GM23338 (cell line): ENCODE data around the gene TRIO. TPM values are rescaled to one million over a fixed set of nuclear protein-coding genes. Genes with fewer than 3 reads are reported as not detected.

Source experiments
- ATAC-seq: fragments of 200-7000 bp; cut with Tn5 transposase; 3 replicates; pipeline ENCODE4 v1.9.1; 2020
- DNase-seq: peaks from one replicate; pipeline ENCODE4 v3.0.0-alpha.2; 2015; ENCODE audit warnings: low spot score
- H2AFZ ChIP-seq: fragments of 200-600 bp; sonication (generic); 2 replicates; pipeline ENCODE4 v1.8.0; 2016; ENCODE audit warnings: antibody characterized with exemption, mild to moderate bottlenecking, moderate library complexity
- H3F3A ChIP-seq: fragments of 200-600 bp; sonication (generic); replicated peaks from 2 replicates; pipeline ENCODE4 v1.8.0; 2017; ENCODE audit warnings: antibody characterized with exemption, mixed run types, low read depth
- H3K27ac ChIP-seq: fragments of 200-600 bp; sonication (generic); 2 replicates; pipeline ENCODE4 v1.6.1; 2016; ENCODE audit warnings: low read depth
- H3K27me3 ChIP-seq: fragments of 200-600 bp; sonication (generic); 2 replicates; pipeline ENCODE4 v1.8.0; 2016; ENCODE audit warnings: mild to moderate bottlenecking, mixed run types, moderate library complexity; ENCODE audit not compliant: insufficient read depth
- H3K36me3 ChIP-seq: fragments of 200-600 bp; sonication (generic); 2 replicates; pipeline ENCODE4 v1.8.0; 2016; ENCODE audit warnings: mild to moderate bottlenecking; ENCODE audit not compliant: insufficient read depth
- H3K4me1 ChIP-seq: fragments of 200-600 bp; sonication (generic); 2 replicates; pipeline ENCODE4 v1.8.0; 2016; ENCODE audit warnings: mild to moderate bottlenecking, moderate library complexity; ENCODE audit not compliant: insufficient read depth
- H3K4me2 ChIP-seq: fragments of 200-600 bp; sonication (generic); 2 replicates; pipeline ENCODE4 v1.7.1; 2017; ENCODE audit warnings: mixed run types
- H3K4me3 ChIP-seq: fragments of 200-600 bp; sonication (generic); 2 replicates; pipeline ENCODE4 v1.6.1; 2016; ENCODE audit warnings: mixed run types
- H3K79me2 ChIP-seq: fragments of 200-600 bp; sonication (generic); replicated peaks from 2 replicates; pipeline ENCODE4 v1.8.0; 2017; ENCODE audit warnings: mild to moderate bottlenecking; ENCODE audit not compliant: insufficient read depth
- H3K9me2 ChIP-seq: fragments of 200-600 bp; sonication (generic); 2 replicates; pipeline ENCODE4 v1.8.0; 2017; ENCODE audit not compliant: insufficient read depth
- H4K20me1 ChIP-seq: fragments of 200-600 bp; sonication (generic); replicated peaks from 2 replicates; pipeline ENCODE4 v1.8.0; 2017; ENCODE audit warnings: mild to moderate bottlenecking; ENCODE audit not compliant: insufficient read depth
- H3K27ac Mint-ChIP-seq: 2 replicates; pipeline ENCODE4 v1.8.0; 2020; ENCODE audit warnings: inconsistent platforms, mild to moderate bottlenecking, moderate library complexity, mixed read lengths
- H3K27me3 Mint-ChIP-seq: 3 replicates; pipeline ENCODE4 v1.8.0; 2022; ENCODE audit warnings: low read depth, mild to moderate bottlenecking, moderate library complexity, mixed read lengths, inconsistent platforms; ENCODE audit not compliant: insufficient read depth, poor library complexity
- H3K36me3 Mint-ChIP-seq: 3 replicates; pipeline ENCODE4 v1.8.0; 2021; ENCODE audit warnings: low read depth, mild to moderate bottlenecking, inconsistent platforms, moderate library complexity, mixed read lengths
- H3K4me1 Mint-ChIP-seq: 3 replicates; pipeline ENCODE4 v1.8.0; 2020; ENCODE audit warnings: mild to moderate bottlenecking, inconsistent platforms, mixed read lengths
- H3K4me3 Mint-ChIP-seq: 3 replicates; pipeline ENCODE4 v1.8.0; 2021; ENCODE audit warnings: moderate library complexity, mild to moderate bottlenecking, inconsistent platforms, mixed read lengths
- H3K9me3 Mint-ChIP-seq: 3 replicates; pipeline ENCODE4 v1.8.0; 2020; ENCODE audit warnings: moderate library complexity, mild to moderate bottlenecking, inconsistent platforms, mixed read lengths
- JUNB ChIP-seq: IDR thresholded peaks from one replicate; pipeline ENCODE4 v1.6.1; 2016; ENCODE audit warnings: antibody characterized with exemption; ENCODE audit not compliant: unreplicated experiment
- POLR2AphosphoS5 ChIP-seq: IDR thresholded peaks from 2 replicates; pipeline ENCODE4 v1.6.1; 2016; ENCODE audit warnings: antibody characterized with exemption, low read depth
- STAT1 ChIP-seq: IDR thresholded peaks from one replicate; pipeline ENCODE4 v1.6.1; 2016; ENCODE audit warnings: antibody characterized with exemption; ENCODE audit not compliant: unreplicated experiment
- ZNF114 ChIP-seq: fragments of 250-450 bp; sonication (Bioruptor Pico); IDR thresholded peaks from 2 replicates; pipeline ENCODE4 v1.5.0; 2020; ENCODE audit warnings: mild to moderate bottlenecking, moderate library complexity
- ZNF462 ChIP-seq: fragments of 250-450 bp; sonication (Bioruptor Pico); IDR thresholded peaks from 2 replicates; pipeline ENCODE4 v1.5.0; 2020; ENCODE audit warnings: mild to moderate bottlenecking, moderate library complexity
- polyA plus RNA-seq: library from polyadenylated mRNA; unstranded; fragments of >200 nt; fragmentation: Nextera tagmentation; extraction: Ambion mirVana; gene quantifications from 2 replicates; pipeline ENCODE4 v1.2.1, GENCODE V29; 2016
- total RNA-seq: library from RNA; depleted of rRNA; stranded (reverse); fragments of >200 nt; shearing (Covaris generic); gene quantifications from 2 replicates; pipeline ENCODE4 v1.2.3, GENCODE V29; 2014

The TRIO gene
- total and polyA plus RNA-seq, 2 experiments from 2014 or later: 13.8 to 113 TPM

- Mint-ChIP-seq H3K4me1 (no peaks in the 10 kb centered on the region), H3K27ac (no peak overlapping the region), H3K36me3 (no peaks in the 10 kb centered on the region), H3K4me3 (no peak overlapping the region), H3K9me3 (no peaks in the 10 kb centered on the region; the same call in 2 of the 3 replicates), H3K27me3 (peaks cover 9% of the 10 kb centered on the region)
- Histone ChIP-seq H4K20me1 (no peaks in the 10 kb centered on the region; the same call in 1 of the 2 replicates), H3K4me1 (no peaks in the 10 kb centered on the region), H3K9me2 (no peaks in the 10 kb centered on the region), H3K79me2 (no peaks in the 10 kb centered on the region), H3K4me2 (no peak overlapping the region), H3K27me3 (no peaks in the 10 kb centered on the region), H3K36me3 (no peaks in the 10 kb centered on the region), H2AFZ (no peak overlapping the region), H3F3A (no peaks in the 10 kb centered on the region), H3K27ac (no peak overlapping the region), H3K4me3 (no peak overlapping the region)
- DNase-seq (no peak), ATAC-seq (no peak)
- TF ChIP-seq ZNF114 (CRISPR knock-in tag) (no peak), ZNF462 (CRISPR knock-in tag) (no peak)
Observed at GRCh38 chr5:14134771-14135170, 8.4 kb upstream of the TRIO start.

GRCh38 chr5:14135621-14136020 lies 7.5 kb upstream of the TRIO start:
- no peaks in the 10 kb centered on the region for H3K27me3 ChIP-seq
- Mint-ChIP-seq H3K36me3 (no peaks in the 10 kb centered on the region), H3K4me3 (no peak overlapping the region), H3K27ac (no peak overlapping the region), H3K27me3 (peaks cover 7% of the 10 kb centered on the region), H3K4me1 (no peaks in the 10 kb centered on the region), H3K9me3 (no peaks in the 10 kb centered on the region; the same call in 2 of the 3 replicates)
- no peak for DNase-seq
- H3K4me2 ChIP-seq: no peak overlapping the region
- ATAC-seq: no peak
- TF ChIP-seq JUNB: no peak
- TF ChIP-seq ZNF114 (CRISPR knock-in tag): no peak
- no peak for TF ChIP-seq STAT1
- TF ChIP-seq POLR2AphosphoS5: no peak
- no peaks in the 10 kb centered on the region for H3K9me2 ChIP-seq
- H3K36me3 ChIP-seq: no peaks in the 10 kb centered on the region
- no peak overlapping the region for H3K27ac ChIP-seq
- H4K20me1 ChIP-seq: no peaks in the 10 kb centered on the region; the same call in 1 of the 2 replicates
- no peak overlapping the region for H3K4me3 ChIP-seq
- H3K79me2 ChIP-seq: no peaks in the 10 kb centered on the region
- H3K4me1 ChIP-seq: no peaks in the 10 kb centered on the region
- H2AFZ ChIP-seq: no peak overlapping the region; the same call in 1 of the 2 replicates
- H3F3A ChIP-seq: no peaks in the 10 kb centered on the region
